GM12864 (cell line): ENCODE results near the gene MARVELD3.

ENCODE experiments used
- DNase-seq: peaks from one replicate; pipeline ENCODE4 v3.0.0-alpha.2; 2011; ENCODE audit warnings: low read depth
- H3K4me3 ChIP-seq: 2 replicates; pipeline ENCODE4 v1.5.1; 2011; ENCODE audit warnings: mild to moderate bottlenecking, low read depth, low read length, control low read depth
- CTCF ChIP-seq: IDR thresholded peaks from 2 replicates; pipeline ENCODE4 v1.5.1; 2011; ENCODE audit warnings: low read depth, mild to moderate bottlenecking, moderate library complexity, low read length, control low read depth, inconsistent platforms; ENCODE audit errors: missing control alignments

Gene MARVELD3

GRCh38 chr16:71637398-71637797 is 11.4 kb downstream of the MARVELD3 start:
- DNase-seq, result no peak
- H3K4me3 ChIP-seq, result no peak overlapping the region

GRCh38 chr16:71645450-71645849 is 19.5 kb downstream of the MARVELD3 start:
- DNase-seq, result no peak
- peak; percentile 56 for TF ChIP-seq CTCF
- no peak overlapping the region for H3K4me3 ChIP-seq

More at GRCh38 chr16:71637398-71637797, 11.4 kb downstream of the MARVELD3 start:
- TF ChIP-seq CTCF, result no peak

- no peak overlapping the region for H3K4me3 ChIP-seq
- no peak for TF ChIP-seq CTCF
These were observed 21.4 kb downstream of the MARVELD3 start for GRCh38 chr16:71647391-71647790.

GRCh38 chr16:71648162-71648561 is 22.2 kb downstream of the MARVELD3 start:
- H3K4me3 ChIP-seq, result no peak overlapping the region
- TF ChIP-seq CTCF, result no peak
- no peak for DNase-seq

More at GRCh38 chr16:71647391-71647790, 21.4 kb downstream of the MARVELD3 start:
- DNase-seq, result no peak

GRCh38 chr16:71648921-71649320 is 22.9 kb downstream of the MARVELD3 start:
- DNase-seq, result no peak
- peak; percentile 60 for TF ChIP-seq CTCF
- no peak overlapping the region for H3K4me3 ChIP-seq

- H3K4me3 ChIP-seq, result no peak overlapping the region
- TF ChIP-seq CTCF, result no peak
- no peak for DNase-seq
These were observed 23.7 kb downstream of the MARVELD3 start for GRCh38 chr16:71649704-71650103.

GRCh38 chr16:71658771-71659170 is 32.8 kb downstream of the MARVELD3 start:
- TF ChIP-seq CTCF, result no peak
- no peak for DNase-seq
- H3K4me3 ChIP-seq, result no peak overlapping the region
